Natural killer cell (primary cell): ENCODE data around the gene SLC27A4. TPM values are rescaled to one million over a fixed set of nuclear protein-coding genes. Genes with fewer than 3 reads are reported as not detected.

Experiments
- ATAC-seq, 3 donors: fragments of 150-1000 bp in 2 of 3; fragments of 200-7000 bp in 1 of 3; cut with Tn5 transposase; 1 replicate in 1 of 3; 2 replicates in 2 of 3; pipeline ENCODE4 v1.10.0; 2021; ENCODE audit warnings: mild to moderate bottlenecking in 2 of 3, moderate library complexity in 2 of 3
- DNase-seq, 2 donors: peaks; one replicate each; pipeline versions ENCODE4 v3.0.0 to v3.0.0-alpha.2; 2013 to 2021; ENCODE audit warnings: mixed read lengths in 1 of 2
- H3K27ac ChIP-seq: one replicate; pipeline ENCODE4 v1.5.1; 2013; ENCODE audit warnings: mild to moderate bottlenecking, low read length
- H3K27me3 ChIP-seq: one replicate; pipeline ENCODE4 v1.6.1; 2013; ENCODE audit warnings: low read length; ENCODE audit not compliant: control insufficient read depth, insufficient read depth
- H3K36me3 ChIP-seq: one replicate; pipeline ENCODE4 v1.6.1; 2013; ENCODE audit warnings: low read length; ENCODE audit not compliant: control insufficient read depth, insufficient read depth
- H3K4me1 ChIP-seq: one replicate; pipeline ENCODE4 v1.6.1; 2013; ENCODE audit warnings: low read length; ENCODE audit not compliant: control insufficient read depth, insufficient read depth
- H3K4me3 ChIP-seq: one replicate; pipeline ENCODE4 v1.5.1; 2013; ENCODE audit warnings: low read length
- H3K9me3 ChIP-seq: one replicate; pipeline ENCODE4 v1.6.1; 2013; ENCODE audit warnings: low read length; ENCODE audit not compliant: control insufficient read depth, insufficient read depth
- H3K27ac Mint-ChIP-seq, 2 donors: one replicate each; pipeline ENCODE4 v1.8.0; 2022; ENCODE audit warnings: mild to moderate bottlenecking in 2 of 2, mixed read lengths in 2 of 2, moderate library complexity in 1 of 2
- H3K27me3 Mint-ChIP-seq, 2 donors: one replicate each; pipeline ENCODE4 v1.8.0; 2022; ENCODE audit warnings: low read depth in 2 of 2, mixed read lengths in 2 of 2
- H3K36me3 Mint-ChIP-seq: one replicate; pipeline ENCODE4 v1.8.0; 2022; ENCODE audit warnings: mixed read lengths
- H3K4me1 Mint-ChIP-seq, 2 donors: one replicate each; pipeline ENCODE4 v1.8.0; 2022; ENCODE audit warnings: mixed read lengths in 2 of 2
- H3K4me3 Mint-ChIP-seq: one replicate; pipeline ENCODE4 v1.8.0; 2022; ENCODE audit warnings: mild to moderate bottlenecking, moderate library complexity, mixed read lengths
- H3K9me3 Mint-ChIP-seq, 2 donors: one replicate each; pipeline ENCODE4 v1.8.0; 2022; ENCODE audit warnings: mixed read lengths in 2 of 2
- CTCF ChIP-seq: fragments of 200-600 bp; IDR thresholded peaks from one replicate; pipeline ENCODE4 v1.8.0; 2022; ENCODE audit warnings: antibody characterized with exemption
- WGBS: methylation state at CpG from one replicate; pipeline ENCODE4 v1.1.7; 2013; ENCODE audit warnings: missing lambda C conversion rate; ENCODE audit not compliant: insufficient coverage; 5-methylcytosine and 5-hydroxymethylcytosine counted together
- intact Hi-C: fragments of 100-400 bp; cut with micrococcal nuclease; formaldehyde crosslinking; loops from one replicate; pipeline ENCODE4 v1.14.2; 2022
- total RNA-seq, 4 donors: library from RNA; stranded (reverse); fragments of 120-200 nt in 1 of 4; gene quantifications; one replicate each; pipeline versions ENCODE4 v1.2.3 to v1.2.4, GENCODE V29; 2013 to 2022

SLC27A4 gene
- total RNA-seq, 3 donors from 2014 or later (not counting 1 experiment from before 2014, with no cell fraction given) = 7.7 to 12.3 (median 11.2) TPM

GRCh38 chr9:128383791-128384190, 43.5 kb downstream of the SLC27A4 start:
- no peaks in the 10 kb centered on the region for H3K27me3 ChIP-seq
- no peak overlapping the region for H3K4me3 ChIP-seq
- ATAC-seq (no peak), DNase-seq (no peak)
- no peaks in the 10 kb centered on the region for H3K4me1 ChIP-seq
- Mint-ChIP-seq H3K9me3 (no peaks in the 10 kb centered on the region), H3K27ac (no peak overlapping the region), H3K36me3 (no peaks in the 10 kb centered on the region), H3K4me1 (peaks cover 6 to 13% of the 10 kb centered on the region in 2 donors), H3K27me3 (no peaks in the 10 kb centered on the region), H3K4me3 (no peak overlapping the region)
- peaks cover 56% of the 10 kb centered on the region for H3K36me3 ChIP-seq
- no peaks in the 10 kb centered on the region for H3K9me3 ChIP-seq
- intact Hi-C loops = no loop called here
- 96% methylated on average over 8 of the region's 8 CpGs for WGBS
- no peak for TF ChIP-seq CTCF
- H3K27ac ChIP-seq = no peak overlapping the region

GRCh38 chr9:128384801-128385495, 44.6 kb downstream of the SLC27A4 start:
- H3K27ac Mint-ChIP-seq = no peak overlapping the region
- intact Hi-C loops = no loop called here
- H3K4me3 ChIP-seq = no peak overlapping the region
- WGBS = 95% methylated on average over 5 of the region's 7 CpGs
- H3K9me3 ChIP-seq = no peaks in the 10 kb centered on the region
- DNase-seq (no peak), ATAC-seq (no peak)
- H3K27ac ChIP-seq = no peak overlapping the region
- peaks cover 60% of the 10 kb centered on the region for H3K36me3 ChIP-seq
- H3K9me3 Mint-ChIP-seq = no peaks in the 10 kb centered on the region
- no peaks in the 10 kb centered on the region for H3K27me3 ChIP-seq
- H3K4me1 ChIP-seq = no peaks in the 10 kb centered on the region
- no peak overlapping the region for H3K4me3 Mint-ChIP-seq
- no peaks in the 10 kb centered on the region for H3K36me3 Mint-ChIP-seq
- TF ChIP-seq CTCF = no peak
- H3K4me1 Mint-ChIP-seq = peaks cover 6 to 12% of the 10 kb centered on the region in 2 donors
- H3K27me3 Mint-ChIP-seq = no peaks in the 10 kb centered on the region

GRCh38 chr9:128385496-128386460, 45.5 kb downstream of the SLC27A4 start:
- Histone ChIP-seq H3K9me3 (no peaks in the 10 kb centered on the region), H3K4me1 (no peaks in the 10 kb centered on the region), H3K27ac (no peak overlapping the region), H3K27me3 (no peaks in the 10 kb centered on the region), H3K4me3 (no peak overlapping the region), H3K36me3 (peaks cover 59% of the 10 kb centered on the region)
- Mint-ChIP-seq H3K27me3 (no peaks in the 10 kb centered on the region), H3K9me3 (no peaks in the 10 kb centered on the region), H3K4me1 (peaks cover 6 to 10% of the 10 kb centered on the region in 2 donors), H3K27ac (no peak overlapping the region), H3K4me3 (no peak overlapping the region), H3K36me3 (no peaks in the 10 kb centered on the region)
- DNase-seq = no peak
- WGBS = 89% methylated on average over 17 of the region's 18 CpGs
- intact Hi-C loops = no loop called here
- TF ChIP-seq CTCF = no peak
- no peak for ATAC-seq
